ENCODE measurements around the gene CTNNA2.

The CTNNA2 gene

DNA sequence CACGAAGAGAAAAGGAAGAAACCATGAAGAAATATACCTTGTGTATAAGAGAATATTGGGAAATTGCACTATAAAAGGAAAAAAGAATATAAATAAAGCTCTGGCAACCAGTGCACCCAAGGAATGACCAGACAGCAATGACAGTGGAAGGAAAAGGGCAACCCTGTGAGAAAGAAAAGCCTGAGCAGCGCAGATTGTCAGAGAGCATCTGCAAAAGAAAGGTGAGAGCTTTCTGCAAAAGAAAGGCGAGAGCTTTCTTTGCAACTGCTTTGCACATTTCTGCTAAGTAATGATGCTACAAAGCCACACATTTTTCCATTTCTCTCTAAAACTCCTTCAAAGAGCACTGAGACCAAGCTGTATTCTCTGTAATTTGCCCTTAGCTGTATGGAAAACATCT, 83.6 kb downstream of the CTNNA2 start:
- DNase-seq (ENCODE audit: extremely low spot score): no peak
- CTCF ChIA-PET: interaction anchor here (1.5 kb wide), 1 partner anchor 8 kb away, joined by 4 read pairs; no protein-coding TSS in a partner anchor
- TF ChIP-seq, protein P1, sequence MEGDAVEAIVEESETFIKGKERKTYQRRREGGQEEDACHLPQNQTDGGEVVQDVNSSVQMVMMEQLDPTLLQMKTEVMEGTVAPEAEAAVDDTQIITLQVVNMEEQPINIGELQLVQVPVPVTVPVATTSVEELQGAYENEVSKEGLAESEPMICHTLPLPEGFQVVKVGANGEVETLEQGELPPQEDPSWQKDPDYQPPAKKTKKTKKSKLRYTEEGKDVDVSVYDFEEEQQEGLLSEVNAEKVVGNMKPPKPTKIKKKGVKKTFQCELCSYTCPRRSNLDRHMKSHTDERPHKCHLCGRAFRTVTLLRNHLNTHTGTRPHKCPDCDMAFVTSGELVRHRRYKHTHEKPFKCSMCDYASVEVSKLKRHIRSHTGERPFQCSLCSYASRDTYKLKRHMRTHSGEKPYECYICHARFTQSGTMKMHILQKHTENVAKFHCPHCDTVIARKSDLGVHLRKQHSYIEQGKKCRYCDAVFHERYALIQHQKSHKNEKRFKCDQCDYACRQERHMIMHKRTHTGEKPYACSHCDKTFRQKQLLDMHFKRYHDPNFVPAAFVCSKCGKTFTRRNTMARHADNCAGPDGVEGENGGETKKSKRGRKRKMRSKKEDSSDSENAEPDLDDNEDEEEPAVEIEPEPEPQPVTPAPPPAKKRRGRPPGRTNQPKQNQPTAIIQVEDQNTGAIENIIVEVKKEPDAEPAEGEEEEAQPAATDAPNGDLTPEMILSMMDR (IDR thresholded peaks at IDR 0.05; ENCODE audit: control extremely low read depth, extremely low read depth, low read depth, missing control alignments): no peak
- POLR2A ChIA-PET: no interaction called here

DNA sequence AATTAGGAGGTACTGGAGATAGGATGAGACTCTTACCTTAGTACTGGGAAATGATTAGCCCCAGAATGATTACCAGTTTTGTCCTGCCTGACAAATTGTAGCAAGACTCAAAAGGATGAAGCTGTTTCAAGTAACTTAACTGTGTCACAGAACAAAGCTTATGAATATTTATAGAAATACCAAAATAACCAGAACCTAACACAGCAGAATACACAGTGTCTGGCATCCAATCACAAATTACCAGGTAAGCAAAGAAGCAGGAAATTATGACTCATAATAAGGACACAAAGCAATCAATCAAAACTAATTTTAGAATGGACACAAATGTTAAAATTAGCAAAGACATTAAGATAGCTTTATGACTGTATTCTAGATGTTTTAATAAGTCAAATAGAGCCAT, 91.9 kb downstream of the CTNNA2 start:
- POLR2A ChIA-PET: no interaction called here
- TF ChIP-seq, protein P1 (IDR thresholded peaks at IDR 0.05; ENCODE audit: control extremely low read depth, extremely low read depth, low read depth, missing control alignments): no peak
- DNase-seq (ENCODE audit: extremely low spot score): no peak
- CTCF ChIA-PET: interaction anchor here (1.5 kb wide), 1 partner anchor 8 kb away, joined by 4 read pairs; no protein-coding TSS in a partner anchor

DNA sequence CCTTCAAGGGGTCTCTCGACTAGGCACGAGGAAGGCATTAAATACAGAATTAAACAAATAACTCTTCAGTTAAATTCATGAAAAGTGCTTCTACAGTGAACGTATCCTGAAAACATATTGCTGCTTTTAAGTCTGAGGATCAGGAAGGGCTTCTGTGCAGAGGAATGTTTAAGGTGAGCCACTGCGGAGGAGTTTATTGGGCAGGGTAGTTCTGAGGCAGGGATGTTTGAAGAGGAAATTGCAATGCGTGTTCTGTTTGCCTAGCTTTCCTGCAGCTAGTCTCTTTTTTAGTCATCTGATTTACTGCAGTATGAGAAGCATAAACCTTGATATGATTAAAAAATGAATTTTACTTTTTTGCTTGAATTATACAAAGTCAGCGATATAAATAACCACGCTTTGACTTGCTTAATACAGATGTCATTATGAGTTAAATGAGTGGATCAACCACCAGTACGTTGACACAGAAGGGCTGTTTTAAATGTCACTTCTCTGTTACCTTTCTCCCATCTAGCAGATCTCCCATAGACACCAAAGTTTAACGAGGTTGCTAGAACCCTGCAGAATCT, 98.7 kb downstream of the CTNNA2 start:
- ChIA-PET CTCF (no interaction called here), POLR2A (no interaction called here)
- DNase-seq (ENCODE audit: extremely low spot score): no peak
- TF ChIP-seq, protein P1 (IDR thresholded peaks at IDR 0.05; ENCODE audit: control extremely low read depth, extremely low read depth, low read depth, missing control alignments): no peak

DNA sequence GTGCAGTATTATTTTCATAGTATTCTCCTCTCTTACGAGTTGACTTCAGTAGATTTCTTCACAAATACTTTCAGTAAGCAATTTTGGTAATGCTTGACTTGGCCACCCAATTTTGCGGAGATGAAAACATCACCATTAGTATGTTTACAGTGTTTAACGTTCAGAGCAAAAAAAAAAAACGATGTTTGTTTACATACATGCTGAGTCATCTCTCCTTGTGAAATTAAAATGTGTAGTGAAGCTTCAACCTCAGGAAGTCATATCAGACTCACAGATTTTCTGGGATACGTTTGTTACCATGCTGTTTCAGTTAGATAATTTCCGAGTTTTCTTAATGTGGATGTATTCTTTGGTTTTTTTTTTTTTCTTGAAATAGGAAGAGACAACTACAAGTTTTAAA, 100.1 kb downstream of the CTNNA2 start:
- TF ChIP-seq, protein P1 (IDR thresholded peaks at IDR 0.05; ENCODE audit: control extremely low read depth, extremely low read depth, low read depth, missing control alignments): no peak
- no peak for DNase-seq (ENCODE audit: extremely low spot score)
- CTCF ChIA-PET: no interaction called here
- POLR2A ChIA-PET: no interaction called here

DNA sequence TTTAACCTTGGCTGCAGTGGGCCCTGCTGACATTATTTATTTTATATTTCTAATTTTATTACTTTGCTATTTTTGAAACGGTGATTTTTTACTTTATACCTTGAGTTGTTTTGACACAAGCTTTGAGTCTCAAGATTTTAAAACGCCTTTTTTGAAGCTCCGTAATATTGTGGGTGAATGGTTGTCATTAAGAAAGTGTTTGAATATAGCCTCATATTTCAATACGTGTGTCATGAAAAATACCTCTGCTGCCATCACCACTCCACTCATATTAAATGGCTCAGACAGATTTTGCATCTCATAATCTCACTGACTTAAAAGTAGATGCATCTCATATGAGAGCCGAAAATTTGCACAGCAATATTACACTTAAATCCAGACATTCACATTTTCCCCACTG, 106.6 kb downstream of the CTNNA2 start:
- ChIA-PET CTCF (no interaction called here), POLR2A (no interaction called here)
- no peak for DNase-seq (ENCODE audit: extremely low spot score)
- TF ChIP-seq, protein P1 (IDR thresholded peaks at IDR 0.05; ENCODE audit: control extremely low read depth, extremely low read depth, low read depth, missing control alignments): no peak

DNA sequence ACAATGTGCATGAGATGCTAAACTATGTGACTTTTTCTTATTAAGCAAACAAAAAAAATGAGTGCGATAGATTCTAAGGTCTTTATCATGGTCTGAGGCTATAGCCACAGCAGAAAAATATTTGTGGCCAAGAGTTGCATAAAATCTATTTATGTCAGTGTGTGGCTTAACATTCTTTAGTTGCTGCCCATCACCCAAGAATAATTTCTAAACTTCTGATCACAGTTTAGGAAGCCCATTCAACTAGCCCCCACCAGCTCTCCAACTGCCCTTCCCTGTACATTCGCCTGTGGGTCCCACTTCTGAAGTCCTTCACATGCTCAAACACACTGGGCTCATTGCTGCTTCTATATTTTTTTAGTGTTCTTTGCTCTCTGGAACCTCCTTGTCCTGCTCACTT, 107.1 kb downstream of the CTNNA2 start:
- DNase-seq (ENCODE audit: extremely low spot score): no peak
- ChIA-PET POLR2A (no interaction called here), CTCF (no interaction called here)
- TF ChIP-seq, protein P1 (IDR thresholded peaks at IDR 0.05; ENCODE audit: control extremely low read depth, extremely low read depth, low read depth, missing control alignments): no peak

DNA sequence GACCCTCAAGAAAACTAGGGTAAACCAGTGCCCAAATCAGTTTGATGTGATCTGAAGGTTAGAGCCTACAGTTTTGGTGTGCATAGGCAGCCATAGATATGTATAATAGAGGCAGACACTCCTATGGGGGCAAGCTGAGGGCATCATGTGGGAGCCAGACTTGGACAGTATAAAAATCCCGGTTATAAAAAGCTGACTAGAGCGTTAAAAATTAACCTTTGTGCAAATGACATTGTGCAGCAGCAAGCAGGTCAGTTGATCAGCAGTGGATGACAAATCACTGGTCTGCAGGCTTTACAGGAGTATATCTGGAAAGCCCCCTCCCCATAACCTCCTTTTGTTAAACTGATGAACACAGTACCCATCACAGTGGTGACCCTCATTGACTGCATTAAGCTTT, 107.8 kb downstream of the CTNNA2 start:
- no peak for DNase-seq (ENCODE audit: extremely low spot score)
- TF ChIP-seq, protein P1 (IDR thresholded peaks at IDR 0.05; ENCODE audit: control extremely low read depth, extremely low read depth, low read depth, missing control alignments): no peak
- CTCF ChIA-PET: no interaction called here
- POLR2A ChIA-PET: no interaction called here
